LNCAP (cell line): ENCODE data around the gene PAQR3.

Experiments used
- CTCF ChIP-seq: fragments of 450-650 bp; IDR thresholded peaks from 2 replicates; pipeline ENCODE4 v1.5.1; 2017; ENCODE audit warnings: mild to moderate bottlenecking

Gene PAQR3

GRCh38 chr4:78956975-78957374 lies 17.7 kb upstream of the PAQR3 start:
- no peak for TF ChIP-seq CTCF

- peak; percentile 53; the same call in 1 of the 2 replicates for TF ChIP-seq CTCF
Measured at GRCh38 chr4:78953769-78954666, 14.8 kb upstream of the PAQR3 start.

GRCh38 chr4:78953231-78953630 lies 14.0 kb upstream of the PAQR3 start:
- no peak for TF ChIP-seq CTCF

GRCh38 chr4:78951862-78952472 lies 12.7 kb upstream of the PAQR3 start:
- peak; percentile 74 for TF ChIP-seq CTCF

- no peak for TF ChIP-seq CTCF
Measured at GRCh38 chr4:78949735-78950134, 10.5 kb upstream of the PAQR3 start.

GRCh38 chr4:78945651-78946179 lies 6.5 kb upstream of the PAQR3 start:
- no peak for TF ChIP-seq CTCF

GRCh38 chr4:78944381-78944780 lies 5.1 kb upstream of the PAQR3 start:
- TF ChIP-seq CTCF, result no peak
